GM23338 (cell line): ENCODE measurements around the gene GRID1. TPM values are rescaled to one million over a fixed set of nuclear protein-coding genes. Genes with fewer than 3 reads are reported as not detected.
A peak's percentile ranks its signal among the peaks of the same experiment; 100 is the strongest.

Experiments used
- ATAC-seq: fragments of 200-7000 bp; cut with Tn5 transposase; 3 replicates; pipeline ENCODE4 v1.9.1; 2020
- DNase-seq: peaks from one replicate; pipeline ENCODE4 v3.0.0-alpha.2; 2015; ENCODE audit warnings: low spot score
- H2AFZ ChIP-seq: fragments of 200-600 bp; sonication (generic); 2 replicates; pipeline ENCODE4 v1.8.0; 2016; ENCODE audit warnings: antibody characterized with exemption, mild to moderate bottlenecking, moderate library complexity
- H3F3A ChIP-seq: fragments of 200-600 bp; sonication (generic); replicated peaks from 2 replicates; pipeline ENCODE4 v1.8.0; 2017; ENCODE audit warnings: antibody characterized with exemption, mixed run types, low read depth
- H3K27ac ChIP-seq: fragments of 200-600 bp; sonication (generic); 2 replicates; pipeline ENCODE4 v1.6.1; 2016; ENCODE audit warnings: low read depth
- H3K27me3 ChIP-seq: fragments of 200-600 bp; sonication (generic); 2 replicates; pipeline ENCODE4 v1.8.0; 2016; ENCODE audit warnings: mild to moderate bottlenecking, mixed run types, moderate library complexity; ENCODE audit not compliant: insufficient read depth
- H3K36me3 ChIP-seq: fragments of 200-600 bp; sonication (generic); 2 replicates; pipeline ENCODE4 v1.8.0; 2016; ENCODE audit warnings: mild to moderate bottlenecking; ENCODE audit not compliant: insufficient read depth
- H3K4me1 ChIP-seq: fragments of 200-600 bp; sonication (generic); 2 replicates; pipeline ENCODE4 v1.8.0; 2016; ENCODE audit warnings: mild to moderate bottlenecking, moderate library complexity; ENCODE audit not compliant: insufficient read depth
- H3K4me2 ChIP-seq: fragments of 200-600 bp; sonication (generic); 2 replicates; pipeline ENCODE4 v1.7.1; 2017; ENCODE audit warnings: mixed run types
- H3K4me3 ChIP-seq: fragments of 200-600 bp; sonication (generic); 2 replicates; pipeline ENCODE4 v1.6.1; 2016; ENCODE audit warnings: mixed run types
- H3K79me2 ChIP-seq: fragments of 200-600 bp; sonication (generic); replicated peaks from 2 replicates; pipeline ENCODE4 v1.8.0; 2017; ENCODE audit warnings: mild to moderate bottlenecking; ENCODE audit not compliant: insufficient read depth
- H3K9me2 ChIP-seq: fragments of 200-600 bp; sonication (generic); 2 replicates; pipeline ENCODE4 v1.8.0; 2017; ENCODE audit not compliant: insufficient read depth
- H4K20me1 ChIP-seq: fragments of 200-600 bp; sonication (generic); replicated peaks from 2 replicates; pipeline ENCODE4 v1.8.0; 2017; ENCODE audit warnings: mild to moderate bottlenecking; ENCODE audit not compliant: insufficient read depth
- H3K27ac Mint-ChIP-seq: 2 replicates; pipeline ENCODE4 v1.8.0; 2020; ENCODE audit warnings: inconsistent platforms, mild to moderate bottlenecking, moderate library complexity, mixed read lengths
- H3K27me3 Mint-ChIP-seq: 3 replicates; pipeline ENCODE4 v1.8.0; 2022; ENCODE audit warnings: low read depth, mild to moderate bottlenecking, moderate library complexity, mixed read lengths, inconsistent platforms; ENCODE audit not compliant: insufficient read depth, poor library complexity
- H3K36me3 Mint-ChIP-seq: 3 replicates; pipeline ENCODE4 v1.8.0; 2021; ENCODE audit warnings: low read depth, mild to moderate bottlenecking, inconsistent platforms, moderate library complexity, mixed read lengths
- H3K4me1 Mint-ChIP-seq: 3 replicates; pipeline ENCODE4 v1.8.0; 2020; ENCODE audit warnings: mild to moderate bottlenecking, inconsistent platforms, mixed read lengths
- H3K4me3 Mint-ChIP-seq: 3 replicates; pipeline ENCODE4 v1.8.0; 2021; ENCODE audit warnings: moderate library complexity, mild to moderate bottlenecking, inconsistent platforms, mixed read lengths
- H3K9me3 Mint-ChIP-seq: 3 replicates; pipeline ENCODE4 v1.8.0; 2020; ENCODE audit warnings: moderate library complexity, mild to moderate bottlenecking, inconsistent platforms, mixed read lengths
- CREB1 ChIP-seq: fragments of 250-450 bp; sonication (Bioruptor Pico); IDR thresholded peaks from 2 replicates; pipeline ENCODE4 v1.5.0; 2020; ENCODE audit warnings: low read depth, mild to moderate bottlenecking, moderate library complexity
- EZH2 ChIP-seq: fragments of 200-600 bp; sonication (generic); IDR thresholded peaks from one replicate; pipeline ENCODE4 v1.8.0; 2017; ENCODE audit warnings: antibody characterized with exemption, mild to moderate bottlenecking, low read depth; ENCODE audit not compliant: unreplicated experiment
- EZH2phosphoT487 ChIP-seq: fragments of 200-600 bp; sonication (generic); IDR thresholded peaks from one replicate; pipeline ENCODE4 v1.8.1; 2018; ENCODE audit warnings: antibody characterized with exemption; ENCODE audit not compliant: unreplicated experiment
- JUNB ChIP-seq: IDR thresholded peaks from one replicate; pipeline ENCODE4 v1.6.1; 2016; ENCODE audit warnings: antibody characterized with exemption; ENCODE audit not compliant: unreplicated experiment
- POLR2AphosphoS5 ChIP-seq: IDR thresholded peaks from 2 replicates; pipeline ENCODE4 v1.6.1; 2016; ENCODE audit warnings: antibody characterized with exemption, low read depth
- STAT1 ChIP-seq: IDR thresholded peaks from one replicate; pipeline ENCODE4 v1.6.1; 2016; ENCODE audit warnings: antibody characterized with exemption; ENCODE audit not compliant: unreplicated experiment
- ZNF331 ChIP-seq: fragments of 250-450 bp; sonication (Bioruptor Pico); IDR thresholded peaks from 2 replicates; pipeline ENCODE4 v1.5.0; 2020; ENCODE audit warnings: low read depth, mild to moderate bottlenecking, moderate library complexity
- polyA plus RNA-seq: library from polyadenylated mRNA; unstranded; fragments of >200 nt; fragmentation: Nextera tagmentation; extraction: Ambion mirVana; gene quantifications from 2 replicates; pipeline ENCODE4 v1.2.1, GENCODE V29; 2016
- total RNA-seq: library from RNA; depleted of rRNA; stranded (reverse); fragments of >200 nt; shearing (Covaris generic); gene quantifications from 2 replicates; pipeline ENCODE4 v1.2.3, GENCODE V29; 2014
- TF ChIP-seq, protein P1 (sequence below): IDR thresholded peaks from one replicate; pipeline ENCODE4 v1.6.1; 2018; ENCODE audit warnings: antibody characterized with exemption; ENCODE audit not compliant: unreplicated experiment
- TF ChIP-seq, protein P2 (sequence below): fragments of 250-450 bp; sonication (Bioruptor Pico); IDR thresholded peaks from 2 replicates; pipeline ENCODE4 v1.5.0; 2020; ENCODE audit warnings: mild to moderate bottlenecking, moderate library complexity

GRID1 gene
- total and polyA plus RNA-seq, 2 experiments from 2014 or later: 0.14 to 0.15 TPM

DNA sequence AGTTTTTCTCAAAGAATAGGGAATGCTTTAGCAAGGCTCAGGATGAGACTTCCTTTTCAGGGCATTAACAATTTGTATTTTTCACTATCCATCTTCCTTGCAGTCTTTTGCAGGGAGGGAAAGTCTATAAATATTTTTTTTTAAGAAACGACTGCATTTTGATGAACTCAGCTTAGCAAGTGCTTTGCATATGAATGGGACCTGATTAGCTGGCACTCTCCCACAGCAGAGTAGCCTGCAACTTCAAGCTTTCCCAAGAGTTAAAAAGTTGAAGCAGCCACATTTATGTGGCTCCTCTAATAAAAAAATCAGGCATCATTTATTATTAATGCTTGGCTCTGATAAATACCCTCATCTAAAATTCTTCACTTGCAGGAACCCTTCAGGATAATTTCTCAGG lies 134.0 kb downstream of the GRID1 start:
- H3K4me2 ChIP-seq: peak overlapping the region; percentile 61
- H3K79me2 ChIP-seq: no peaks in the 10 kb centered on the region
- TF ChIP-seq, protein P1, sequence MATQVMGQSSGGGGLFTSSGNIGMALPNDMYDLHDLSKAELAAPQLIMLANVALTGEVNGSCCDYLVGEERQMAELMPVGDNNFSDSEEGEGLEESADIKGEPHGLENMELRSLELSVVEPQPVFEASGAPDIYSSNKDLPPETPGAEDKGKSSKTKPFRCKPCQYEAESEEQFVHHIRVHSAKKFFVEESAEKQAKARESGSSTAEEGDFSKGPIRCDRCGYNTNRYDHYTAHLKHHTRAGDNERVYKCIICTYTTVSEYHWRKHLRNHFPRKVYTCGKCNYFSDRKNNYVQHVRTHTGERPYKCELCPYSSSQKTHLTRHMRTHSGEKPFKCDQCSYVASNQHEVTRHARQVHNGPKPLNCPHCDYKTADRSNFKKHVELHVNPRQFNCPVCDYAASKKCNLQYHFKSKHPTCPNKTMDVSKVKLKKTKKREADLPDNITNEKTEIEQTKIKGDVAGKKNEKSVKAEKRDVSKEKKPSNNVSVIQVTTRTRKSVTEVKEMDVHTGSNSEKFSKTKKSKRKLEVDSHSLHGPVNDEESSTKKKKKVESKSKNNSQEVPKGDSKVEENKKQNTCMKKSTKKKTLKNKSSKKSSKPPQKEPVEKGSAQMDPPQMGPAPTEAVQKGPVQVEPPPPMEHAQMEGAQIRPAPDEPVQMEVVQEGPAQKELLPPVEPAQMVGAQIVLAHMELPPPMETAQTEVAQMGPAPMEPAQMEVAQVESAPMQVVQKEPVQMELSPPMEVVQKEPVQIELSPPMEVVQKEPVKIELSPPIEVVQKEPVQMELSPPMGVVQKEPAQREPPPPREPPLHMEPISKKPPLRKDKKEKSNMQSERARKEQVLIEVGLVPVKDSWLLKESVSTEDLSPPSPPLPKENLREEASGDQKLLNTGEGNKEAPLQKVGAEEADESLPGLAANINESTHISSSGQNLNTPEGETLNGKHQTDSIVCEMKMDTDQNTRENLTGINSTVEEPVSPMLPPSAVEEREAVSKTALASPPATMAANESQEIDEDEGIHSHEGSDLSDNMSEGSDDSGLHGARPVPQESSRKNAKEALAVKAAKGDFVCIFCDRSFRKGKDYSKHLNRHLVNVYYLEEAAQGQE: no peak
- TF ChIP-seq POLR2AphosphoS5 (no peak), EZH2phosphoT487 (no peak), JUNB (no peak), CREB1 (CRISPR knock-in tag) (no peak), STAT1 (no peak)
- peaks cover 11% of the 10 kb centered on the region for H3K27me3 Mint-ChIP-seq
- H3K36me3 ChIP-seq: no peaks in the 10 kb centered on the region
- 0 out of 2 replicates have a peak, but pooled peaks cover 4% of the 10 kb centered on the region for H3K9me2 ChIP-seq
- no peak overlapping the region for H2AFZ ChIP-seq
- DNase-seq (peak; percentile 35), ATAC-seq (peak; percentile 38)
- H3K27me3 ChIP-seq: no peaks in the 10 kb centered on the region
- H3K4me3 Mint-ChIP-seq: 0 out of 3 replicates have a peak overlapping the region, but pooled peaks have one; percentile 21
- no peaks in the 10 kb centered on the region for H4K20me1 ChIP-seq
- no peaks in the 10 kb centered on the region for H3F3A ChIP-seq
- H3K4me1 Mint-ChIP-seq: peaks cover 33% of the 10 kb centered on the region
- H3K36me3 Mint-ChIP-seq: peaks cover 11% of the 10 kb centered on the region
- no peak overlapping the region for H3K27ac Mint-ChIP-seq
- H3K4me3 ChIP-seq: no peak overlapping the region
- H3K4me1 ChIP-seq: peaks cover 31% of the 10 kb centered on the region
- H3K27ac ChIP-seq: no peak overlapping the region
- H3K9me3 Mint-ChIP-seq: peaks cover 18% of the 10 kb centered on the region

DNA sequence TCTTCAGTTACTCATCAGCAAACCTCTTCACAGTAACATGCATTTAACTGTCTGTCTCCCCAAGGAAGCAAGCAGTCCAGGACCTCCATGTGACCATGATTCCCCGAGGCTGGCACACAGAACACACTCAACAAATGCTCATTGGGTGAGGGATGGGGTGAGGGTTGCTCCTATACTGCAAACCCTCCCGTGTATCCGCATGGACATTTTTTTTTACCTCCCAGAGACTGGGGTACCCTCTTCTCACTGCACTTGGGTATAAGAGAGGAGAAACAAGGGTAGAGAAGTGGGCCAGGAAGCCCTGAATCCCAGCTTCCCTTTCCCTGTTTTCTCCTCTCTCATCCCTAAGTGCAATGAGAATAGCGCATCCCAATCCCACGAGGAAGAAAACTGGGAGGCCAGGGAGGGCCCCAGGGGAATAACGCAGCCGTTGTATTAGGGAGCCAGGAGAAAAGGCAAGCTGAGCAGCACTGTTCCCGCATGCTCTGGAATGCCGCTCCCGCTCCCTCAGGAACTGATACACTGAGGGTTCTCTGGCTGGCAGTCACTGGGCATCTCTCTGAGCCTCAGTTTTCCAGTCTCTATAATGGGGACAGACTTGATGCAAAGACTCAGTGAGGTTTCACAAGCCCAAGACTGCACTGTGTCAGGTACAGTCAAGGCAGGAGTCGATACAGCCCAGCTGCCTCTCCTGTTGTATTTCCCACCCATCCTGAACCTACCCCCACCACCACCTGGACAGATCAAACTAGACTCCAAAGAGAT lies 134.6 kb downstream of the GRID1 start:
- no peak overlapping the region for H3K4me2 ChIP-seq
- H3K27ac ChIP-seq: no peak overlapping the region
- H3K4me1 Mint-ChIP-seq: peaks cover 33% of the 10 kb centered on the region
- H3F3A ChIP-seq: no peaks in the 10 kb centered on the region
- H3K36me3 Mint-ChIP-seq: peaks cover 6% of the 10 kb centered on the region
- ATAC-seq (peak; percentile 40), DNase-seq (peak; percentile 38)
- no peak overlapping the region; the same call in 1 of the 2 replicates for H3K27ac Mint-ChIP-seq
- H3K9me2 ChIP-seq: 0 out of 2 replicates have a peak, but pooled peaks cover 3% of the 10 kb centered on the region
- no peaks in the 10 kb centered on the region for H4K20me1 ChIP-seq
- H2AFZ ChIP-seq: no peak overlapping the region
- H3K79me2 ChIP-seq: no peaks in the 10 kb centered on the region
- no peak overlapping the region for H3K4me3 Mint-ChIP-seq
- peaks cover 11% of the 10 kb centered on the region for H3K27me3 Mint-ChIP-seq
- peaks cover 31% of the 10 kb centered on the region for H3K4me1 ChIP-seq
- H3K4me3 ChIP-seq: no peak overlapping the region
- peaks cover 11% of the 10 kb centered on the region for H3K9me3 Mint-ChIP-seq
- H3K27me3 ChIP-seq: no peaks in the 10 kb centered on the region
- H3K36me3 ChIP-seq: no peaks in the 10 kb centered on the region
- TF ChIP-seq JUNB (no peak), EZH2 (no peak), CREB1 (CRISPR knock-in tag) (no peak), ZNF331 (CRISPR knock-in tag) (no peak), EZH2phosphoT487 (no peak)
- TF ChIP-seq, protein P2, sequence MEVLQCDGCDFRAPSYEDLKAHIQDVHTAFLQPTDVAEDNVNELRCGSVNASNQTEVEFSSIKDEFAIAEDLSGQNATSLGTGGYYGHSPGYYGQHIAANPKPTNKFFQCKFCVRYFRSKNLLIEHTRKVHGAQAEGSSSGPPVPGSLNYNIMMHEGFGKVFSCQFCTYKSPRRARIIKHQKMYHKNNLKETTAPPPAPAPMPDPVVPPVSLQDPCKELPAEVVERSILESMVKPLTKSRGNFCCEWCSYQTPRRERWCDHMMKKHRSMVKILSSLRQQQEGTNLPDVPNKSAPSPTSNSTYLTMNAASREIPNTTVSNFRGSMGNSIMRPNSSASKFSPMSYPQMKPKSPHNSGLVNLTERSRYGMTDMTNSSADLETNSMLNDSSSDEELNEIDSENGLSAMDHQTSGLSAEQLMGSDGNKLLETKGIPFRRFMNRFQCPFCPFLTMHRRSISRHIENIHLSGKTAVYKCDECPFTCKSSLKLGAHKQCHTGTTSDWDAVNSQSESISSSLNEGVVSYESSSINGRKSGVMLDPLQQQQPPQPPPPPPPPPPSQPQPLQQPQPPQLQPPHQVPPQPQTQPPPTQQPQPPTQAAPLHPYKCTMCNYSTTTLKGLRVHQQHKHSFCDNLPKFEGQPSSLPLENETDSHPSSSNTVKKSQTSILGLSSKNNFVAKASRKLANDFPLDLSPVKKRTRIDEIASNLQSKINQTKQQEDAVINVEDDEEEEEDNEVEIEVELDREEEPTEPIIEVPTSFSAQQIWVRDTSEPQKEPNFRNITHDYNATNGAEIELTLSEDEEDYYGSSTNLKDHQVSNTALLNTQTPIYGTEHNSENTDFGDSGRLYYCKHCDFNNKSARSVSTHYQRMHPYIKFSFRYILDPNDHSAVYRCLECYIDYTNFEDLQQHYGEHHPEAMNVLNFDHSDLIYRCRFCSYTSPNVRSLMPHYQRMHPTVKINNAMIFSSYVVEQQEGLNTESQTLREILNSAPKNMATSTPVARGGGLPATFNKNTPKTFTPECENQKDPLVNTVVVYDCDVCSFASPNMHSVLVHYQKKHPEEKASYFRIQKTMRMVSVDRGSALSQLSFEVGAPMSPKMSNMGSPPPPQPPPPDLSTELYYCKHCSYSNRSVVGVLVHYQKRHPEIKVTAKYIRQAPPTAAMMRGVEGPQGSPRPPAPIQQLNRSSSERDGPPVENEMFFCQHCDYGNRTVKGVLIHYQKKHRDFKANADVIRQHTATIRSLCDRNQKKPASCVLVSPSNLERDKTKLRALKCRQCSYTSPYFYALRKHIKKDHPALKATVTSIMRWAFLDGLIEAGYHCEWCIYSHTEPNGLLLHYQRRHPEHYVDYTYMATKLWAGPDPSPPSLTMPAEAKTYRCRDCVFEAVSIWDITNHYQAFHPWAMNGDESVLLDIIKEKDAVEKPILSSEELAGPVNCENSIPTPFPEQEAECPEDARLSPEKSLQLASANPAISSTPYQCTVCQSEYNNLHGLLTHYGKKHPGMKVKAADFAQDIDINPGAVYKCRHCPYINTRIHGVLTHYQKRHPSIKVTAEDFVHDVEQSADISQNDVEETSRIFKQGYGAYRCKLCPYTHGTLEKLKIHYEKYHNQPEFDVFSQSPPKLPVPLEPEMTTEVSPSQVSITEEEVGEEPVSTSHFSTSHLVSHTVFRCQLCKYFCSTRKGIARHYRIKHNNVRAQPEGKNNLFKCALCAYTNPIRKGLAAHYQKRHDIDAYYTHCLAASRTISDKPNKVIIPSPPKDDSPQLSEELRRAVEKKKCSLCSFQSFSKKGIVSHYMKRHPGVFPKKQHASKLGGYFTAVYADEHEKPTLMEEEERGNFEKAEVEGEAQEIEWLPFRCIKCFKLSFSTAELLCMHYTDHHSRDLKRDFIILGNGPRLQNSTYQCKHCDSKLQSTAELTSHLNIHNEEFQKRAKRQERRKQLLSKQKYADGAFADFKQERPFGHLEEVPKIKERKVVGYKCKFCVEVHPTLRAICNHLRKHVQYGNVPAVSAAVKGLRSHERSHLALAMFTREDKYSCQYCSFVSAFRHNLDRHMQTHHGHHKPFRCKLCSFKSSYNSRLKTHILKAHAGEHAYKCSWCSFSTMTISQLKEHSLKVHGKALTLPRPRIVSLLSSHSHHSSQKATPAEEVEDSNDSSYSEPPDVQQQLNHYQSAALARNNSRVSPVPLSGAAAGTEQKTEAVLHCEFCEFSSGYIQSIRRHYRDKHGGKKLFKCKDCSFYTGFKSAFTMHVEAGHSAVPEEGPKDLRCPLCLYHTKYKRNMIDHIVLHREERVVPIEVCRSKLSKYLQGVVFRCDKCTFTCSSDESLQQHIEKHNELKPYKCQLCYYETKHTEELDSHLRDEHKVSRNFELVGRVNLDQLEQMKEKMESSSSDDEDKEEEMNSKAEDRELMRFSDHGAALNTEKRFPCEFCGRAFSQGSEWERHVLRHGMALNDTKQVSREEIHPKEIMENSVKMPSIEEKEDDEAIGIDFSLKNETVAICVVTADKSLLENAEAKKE (CRISPR knock-in tag): no peak
